Panc1 (cell line): ENCODE results near the gene LITAFD. TPM values are rescaled to one million over a fixed set of nuclear protein-coding genes. Genes with fewer than 3 reads are reported as not detected.

ENCODE experiments used
- ATAC-seq: fragments of 200-7000 bp; cut with Tn5 transposase; 2 replicates; pipeline ENCODE4 v1.9.1; 2020; ENCODE audit warnings: mild to moderate bottlenecking, moderate library complexity
- BruUV-seq: library from RNA; stranded (reverse); fragments of 400-500 nt; replicated peaks from 2 replicates; lab custom pipeline; 2021; lab: Mats Ljungman, UMichigan
- CTCF ChIA-PET: fragments of 300-600 bp; sonication (Branson Sonifier 250); formaldehyde crosslinking; loops from one replicate; lab custom pipeline; 2022; ENCODE audit warnings: antibody characterized with exemption; lab: Charles Lee
- POLR2A ChIA-PET: fragments of 300-600 bp; sonication (Branson Sonifier 250); formaldehyde crosslinking; loops from one replicate; lab custom pipeline; 2022; ENCODE audit warnings: antibody characterized with exemption; lab: Charles Lee
- DNase-seq: peaks from one replicate; pipeline ENCODE4 v3.0.0-alpha.2; 2010; ENCODE audit warnings: low read depth, low spot score
- H3K27ac ChIP-seq: 2 replicates; pipeline ENCODE4 v1.5.1; 2011; ENCODE audit warnings: mild to moderate bottlenecking, low read length, inconsistent platforms
- H3K27me3 ChIP-seq: fragments of 200-500 bp; sonication (Bioruptor generic); 2 replicates; pipeline ENCODE4 v1.6.0; 2014; ENCODE audit warnings: low read length, inconsistent platforms; ENCODE audit not compliant: control insufficient read depth, insufficient read depth
- H3K36me3 ChIP-seq: fragments of 200-500 bp; sonication (Bioruptor generic); 2 replicates; pipeline ENCODE4 v1.5.1; 2014; ENCODE audit warnings: inconsistent platforms, mild to moderate bottlenecking, low read length, moderate library complexity; ENCODE audit not compliant: control insufficient read depth, insufficient read depth
- H3K4me1 ChIP-seq: 2 replicates; pipeline ENCODE4 v1.5.1; 2011; ENCODE audit warnings: inconsistent platforms, mild to moderate bottlenecking, low read length, moderate library complexity; ENCODE audit not compliant: control insufficient read depth, insufficient read depth
- H3K4me3 ChIP-seq, 2 experiments: 2 replicates each; pipeline ENCODE4 v1.5.1; 2011 to 2012; ENCODE audit warnings: low read depth in 2 of 2, low read length in 2 of 2, mild to moderate bottlenecking in 2 of 2, inconsistent platforms in 1 of 2, moderate library complexity in 1 of 2
- H3K9me3 ChIP-seq: fragments of 200-500 bp; sonication (Bioruptor generic); 2 replicates; pipeline ENCODE4 v1.5.1; 2014; ENCODE audit warnings: low read depth, mild to moderate bottlenecking, inconsistent platforms, low read length, moderate library complexity; ENCODE audit not compliant: control insufficient read depth, insufficient read depth
- POLR2AphosphoS5 ChIP-seq: IDR thresholded peaks from 2 replicates; pipeline ENCODE4 v1.6.1; 2012; ENCODE audit warnings: mild to moderate bottlenecking, low read depth, low read length, moderate library complexity
- SIN3A ChIP-seq: IDR thresholded peaks from 2 replicates; pipeline ENCODE4 v1.6.1; 2012; ENCODE audit warnings: low read depth, mild to moderate bottlenecking, low read length, moderate library complexity, borderline replicate concordance; ENCODE audit not compliant: insufficient read depth
- TCF7L2 ChIP-seq: IDR thresholded peaks from 2 replicates; pipeline ENCODE4 v1.6.1; 2011; ENCODE audit warnings: mild to moderate bottlenecking, low read depth, low read length, inconsistent platforms
- in situ Hi-C: cut with HindIII; loops from 2 replicates; pipeline ENCODE4 v1.10.0; 2016; ENCODE audit warnings: low sequenced_read_pairs, low pct_unique_long_range_greater_than_20kb
- intact Hi-C: fragments of 100-400 bp; cut with micrococcal nuclease; formaldehyde crosslinking; loops from one replicate; pipeline ENCODE4 v1.10.0; 2022; ENCODE audit not compliant: unreplicated experiment
- total RNA-seq: library from RNA; stranded (reverse); gene quantifications from one replicate; pipeline ENCODE4 v1.2.1, GENCODE V29; 2021; ENCODE audit not compliant: unreplicated experiment
- TF ChIP-seq, protein P1 (sequence below): fragments of 450-650 bp; IDR thresholded peaks from 2 replicates; pipeline ENCODE4 v1.5.1; 2017; ENCODE audit warnings: mild to moderate bottlenecking
- TF ChIP-seq, protein P2 (sequence below), 2 experiments: IDR thresholded peaks; 2 replicates each; pipeline ENCODE4 v1.6.1; 2011 to 2012; ENCODE audit warnings: low read depth in 2 of 2, control low read depth in 1 of 2, low read length in 1 of 2, mild to moderate bottlenecking in 1 of 2, moderate library complexity in 1 of 2; ENCODE audit not compliant: insufficient read depth in 1 of 2

LITAFD gene
- total RNA-seq, 1 experiment from 2014 or later, result not detected

DNA sequence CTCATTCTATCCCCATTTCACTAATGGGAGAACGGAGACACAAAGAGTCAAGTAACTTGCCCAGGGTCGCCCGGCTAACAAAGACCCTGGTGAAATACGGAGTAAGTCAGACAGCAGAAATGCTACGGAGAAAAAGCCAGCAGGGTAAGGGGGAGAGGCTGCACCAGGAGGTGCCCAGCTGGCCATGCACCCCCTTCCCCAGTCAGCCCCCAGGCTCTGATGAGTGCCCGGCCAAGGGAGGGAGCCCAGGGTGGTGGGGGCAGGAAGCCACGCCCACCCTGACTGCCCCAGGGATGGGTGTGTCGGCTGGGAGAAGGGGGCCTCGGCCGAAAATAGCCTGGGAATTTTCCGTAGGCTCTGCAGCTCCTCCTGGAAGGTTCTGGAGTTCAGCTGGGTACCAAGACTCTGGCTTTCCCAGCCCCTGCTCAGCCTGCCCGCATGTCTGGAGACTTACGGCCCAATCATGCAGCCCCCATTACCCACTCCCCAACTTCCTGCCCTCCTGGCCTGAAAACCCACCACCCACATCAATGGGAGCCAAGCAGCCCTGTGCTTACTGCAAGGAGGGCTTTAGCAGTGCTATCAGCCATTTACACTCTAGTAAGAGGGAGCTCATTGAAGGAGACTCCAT is 17.6 kb upstream of the LITAFD start:
- BruUV-seq, result no TSS peak
- Histone ChIP-seq H3K4me3 (no peak overlapping the region; a peak in 1 of 4 replicates), H3K27me3 (no peaks in the 10 kb centered on the region), H3K4me1 (peaks cover 65% of the 10 kb centered on the region), H3K27ac (peak overlapping the region; percentile 96), H3K9me3 (no peaks in the 10 kb centered on the region), H3K36me3 (peaks cover 3% of the 10 kb centered on the region; the same call in 1 of the 2 replicates)
- intact Hi-C loops, result loop anchor here (10.0 kb wide), 2 partner anchors 270 to 290 kb away; no protein-coding TSS in a partner anchor
- CTCF ChIA-PET, result interaction anchor here (0.7 to 1.0 kb wide), 2 partner anchors 9 kb away, joined by 4 to 5 read pairs; no protein-coding TSS in a partner anchor
- DNase-seq (no peak), ATAC-seq (no peak)
- in situ Hi-C loops, result no loop called here
- no peak for TF ChIP-seq SIN3A
- TF ChIP-seq, protein P1, sequence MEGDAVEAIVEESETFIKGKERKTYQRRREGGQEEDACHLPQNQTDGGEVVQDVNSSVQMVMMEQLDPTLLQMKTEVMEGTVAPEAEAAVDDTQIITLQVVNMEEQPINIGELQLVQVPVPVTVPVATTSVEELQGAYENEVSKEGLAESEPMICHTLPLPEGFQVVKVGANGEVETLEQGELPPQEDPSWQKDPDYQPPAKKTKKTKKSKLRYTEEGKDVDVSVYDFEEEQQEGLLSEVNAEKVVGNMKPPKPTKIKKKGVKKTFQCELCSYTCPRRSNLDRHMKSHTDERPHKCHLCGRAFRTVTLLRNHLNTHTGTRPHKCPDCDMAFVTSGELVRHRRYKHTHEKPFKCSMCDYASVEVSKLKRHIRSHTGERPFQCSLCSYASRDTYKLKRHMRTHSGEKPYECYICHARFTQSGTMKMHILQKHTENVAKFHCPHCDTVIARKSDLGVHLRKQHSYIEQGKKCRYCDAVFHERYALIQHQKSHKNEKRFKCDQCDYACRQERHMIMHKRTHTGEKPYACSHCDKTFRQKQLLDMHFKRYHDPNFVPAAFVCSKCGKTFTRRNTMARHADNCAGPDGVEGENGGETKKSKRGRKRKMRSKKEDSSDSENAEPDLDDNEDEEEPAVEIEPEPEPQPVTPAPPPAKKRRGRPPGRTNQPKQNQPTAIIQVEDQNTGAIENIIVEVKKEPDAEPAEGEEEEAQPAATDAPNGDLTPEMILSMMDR, result no peak
- TF ChIP-seq POLR2AphosphoS5, result no peak; the same call in 1 of the 2 replicates
- TF ChIP-seq TCF7L2, result no peak
- TF ChIP-seq, protein P2, sequence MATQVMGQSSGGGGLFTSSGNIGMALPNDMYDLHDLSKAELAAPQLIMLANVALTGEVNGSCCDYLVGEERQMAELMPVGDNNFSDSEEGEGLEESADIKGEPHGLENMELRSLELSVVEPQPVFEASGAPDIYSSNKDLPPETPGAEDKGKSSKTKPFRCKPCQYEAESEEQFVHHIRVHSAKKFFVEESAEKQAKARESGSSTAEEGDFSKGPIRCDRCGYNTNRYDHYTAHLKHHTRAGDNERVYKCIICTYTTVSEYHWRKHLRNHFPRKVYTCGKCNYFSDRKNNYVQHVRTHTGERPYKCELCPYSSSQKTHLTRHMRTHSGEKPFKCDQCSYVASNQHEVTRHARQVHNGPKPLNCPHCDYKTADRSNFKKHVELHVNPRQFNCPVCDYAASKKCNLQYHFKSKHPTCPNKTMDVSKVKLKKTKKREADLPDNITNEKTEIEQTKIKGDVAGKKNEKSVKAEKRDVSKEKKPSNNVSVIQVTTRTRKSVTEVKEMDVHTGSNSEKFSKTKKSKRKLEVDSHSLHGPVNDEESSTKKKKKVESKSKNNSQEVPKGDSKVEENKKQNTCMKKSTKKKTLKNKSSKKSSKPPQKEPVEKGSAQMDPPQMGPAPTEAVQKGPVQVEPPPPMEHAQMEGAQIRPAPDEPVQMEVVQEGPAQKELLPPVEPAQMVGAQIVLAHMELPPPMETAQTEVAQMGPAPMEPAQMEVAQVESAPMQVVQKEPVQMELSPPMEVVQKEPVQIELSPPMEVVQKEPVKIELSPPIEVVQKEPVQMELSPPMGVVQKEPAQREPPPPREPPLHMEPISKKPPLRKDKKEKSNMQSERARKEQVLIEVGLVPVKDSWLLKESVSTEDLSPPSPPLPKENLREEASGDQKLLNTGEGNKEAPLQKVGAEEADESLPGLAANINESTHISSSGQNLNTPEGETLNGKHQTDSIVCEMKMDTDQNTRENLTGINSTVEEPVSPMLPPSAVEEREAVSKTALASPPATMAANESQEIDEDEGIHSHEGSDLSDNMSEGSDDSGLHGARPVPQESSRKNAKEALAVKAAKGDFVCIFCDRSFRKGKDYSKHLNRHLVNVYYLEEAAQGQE (IDR thresholded peaks at IDR 0.05; ENCODE audit: insufficient read depth in 1 of 2, low read depth in 2 of 2, low read length in 1 of 2), result no peak
- POLR2A ChIA-PET, result no interaction called here

DNA sequence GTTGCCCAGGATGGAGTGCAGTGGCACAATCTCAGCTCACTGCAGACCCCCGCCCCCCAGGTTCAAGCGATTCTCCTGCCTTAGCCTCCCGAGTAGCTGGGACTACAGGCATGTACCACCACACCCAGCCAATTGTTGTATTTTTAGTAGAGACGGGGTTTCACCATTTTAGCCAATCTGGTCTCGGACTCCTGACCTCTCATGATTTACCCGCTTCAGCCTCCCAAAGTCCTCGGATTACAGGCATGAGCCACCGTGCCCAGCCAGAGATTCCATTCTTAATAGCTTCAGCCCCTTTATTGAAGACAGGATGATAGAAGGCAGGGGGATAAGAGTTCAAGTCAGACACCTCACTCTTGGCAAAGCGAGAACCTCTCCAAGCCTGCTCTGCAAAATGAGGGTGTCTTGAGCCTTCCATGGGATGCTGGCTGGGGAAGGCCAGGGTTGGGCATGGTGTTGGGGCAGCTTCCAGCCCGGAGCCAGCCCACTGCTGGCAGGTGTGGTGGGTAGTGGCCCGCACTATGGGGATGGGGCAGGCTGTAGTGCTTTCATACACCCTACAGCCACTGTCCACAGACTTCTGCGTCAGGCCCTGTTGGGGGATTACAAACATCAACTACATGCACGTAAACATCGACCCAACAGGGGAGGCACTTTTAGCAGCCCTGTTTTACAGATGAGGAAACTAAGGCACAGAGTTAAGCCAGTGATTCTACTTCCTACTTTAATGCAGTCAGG is 16.8 kb upstream of the LITAFD start:
- TF ChIP-seq TCF7L2 (no peak), SIN3A (no peak)
- no peak for DNase-seq
- no peak for ATAC-seq
- BruUV-seq, result TSS peak; percentile 53
- Histone ChIP-seq H3K27me3 (no peaks in the 10 kb centered on the region), H3K9me3 (no peaks in the 10 kb centered on the region), H3K4me1 (peaks cover 63% of the 10 kb centered on the region), H3K4me3 (peak overlapping the region in 1 of 2 experiments; percentile 86; a peak in 2 of 4 replicates), H3K36me3 (peaks cover 3% of the 10 kb centered on the region; the same call in 1 of the 2 replicates), H3K27ac (peak overlapping the region; percentile 96)
- ChIA-PET POLR2A (no interaction called here), CTCF (interaction anchor here (0.7 kb wide), 1 partner anchor 10 kb away, joined by 4 read pairs; no protein-coding TSS in a partner anchor)
- intact Hi-C loops (loop anchor here (10.0 kb wide), 2 partner anchors 269 to 291 kb away; no protein-coding TSS in a partner anchor), in situ Hi-C loops (no loop called here)
